ENCODE results near the gene ICAM5.

Gene ICAM5

DNA sequence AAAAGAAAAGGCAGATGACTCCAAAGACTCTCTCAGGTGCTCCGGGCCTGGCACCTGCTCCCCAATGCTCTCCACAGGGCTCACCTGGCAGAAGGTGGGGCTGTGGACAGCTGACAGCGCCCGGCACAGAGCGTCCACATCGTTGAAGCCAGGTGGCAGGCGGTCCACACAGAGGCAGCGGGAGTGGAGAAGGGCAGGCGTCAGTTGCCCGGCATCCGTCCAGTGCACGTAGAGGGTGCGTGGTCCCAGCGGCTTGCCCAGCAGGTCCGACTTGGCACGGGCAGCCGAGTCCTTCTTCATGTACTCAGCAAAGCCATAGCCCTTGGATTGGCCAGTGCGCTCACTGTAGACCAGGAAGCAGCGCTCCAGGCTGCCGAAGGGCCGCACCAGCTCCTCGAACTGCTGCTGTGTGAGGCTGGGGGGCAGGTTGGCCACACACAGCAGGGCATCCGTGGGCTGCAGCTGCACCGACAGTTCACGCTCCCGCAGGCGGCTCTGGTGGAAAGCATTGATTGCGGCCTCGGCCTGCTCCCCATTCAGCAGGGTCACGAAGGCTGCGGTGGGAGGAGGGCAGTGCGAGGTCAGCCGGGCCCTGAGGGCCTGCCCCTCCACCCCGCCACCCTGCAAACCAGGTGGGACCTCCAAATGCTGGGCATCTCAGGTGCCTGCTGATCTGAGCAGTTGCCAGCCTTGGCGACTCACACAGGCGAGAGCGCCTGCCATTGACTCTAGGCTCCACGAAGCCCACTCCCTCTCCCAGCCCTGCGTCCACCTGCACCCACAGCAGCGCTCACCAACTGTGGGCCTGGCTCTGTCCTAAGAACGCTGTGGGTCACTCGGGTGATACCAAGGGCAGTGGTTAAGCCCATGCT, 39.0 kb downstream of the ICAM5 start:
- no peak for TF ChIP-seq PKNOX1 (IDR thresholded peaks at IDR 0.05)
- TF ChIP-seq LEF1 (IDR thresholded peaks at IDR 0.05; ENCODE audit: borderline replicate concordance) = no peak
- TF ChIP-seq ELF4 (IDR thresholded peaks at IDR 0.05) = no peak
- TF ChIP-seq SUZ12 (IDR thresholded peaks at IDR 0.05) = no peak
- no peak for TF ChIP-seq NFRKB (IDR thresholded peaks at IDR 0.05)
- no peak for TF ChIP-seq BHLHE40 (IDR thresholded peaks at IDR 0.05; ENCODE audit: borderline replicate concordance)
- no peak for TF ChIP-seq FOXA1 (IDR thresholded peaks at IDR 0.05)
- TF ChIP-seq ARNT (IDR thresholded peaks at IDR 0.05) = no peak
- no peak for TF ChIP-seq SP1 (IDR thresholded peaks at IDR 0.05)
- TF ChIP-seq FOXK2 (IDR thresholded peaks at IDR 0.05) = no peak
- TF ChIP-seq ZNF384 (IDR thresholded peaks at IDR 0.05) = no peak
- TF ChIP-seq HDGF (IDR thresholded peaks at IDR 0.05; ENCODE audit: borderline replicate concordance) = no peak
- no peak for TF ChIP-seq FOXM1 (IDR thresholded peaks at IDR 0.05; ENCODE audit: borderline replicate concordance)
- ChIA-PET POLR2A (no interaction called here), CTCF (no interaction called here)
- DNase-seq (ENCODE audit: extremely low spot score) = no peak

GRCh38 chr19:10329555-10329954, 39.8 kb downstream of the ICAM5 start:
- no peak for DNase-seq (ENCODE audit: extremely low spot score)
- CTCF ChIA-PET = no interaction called here
- POLR2A ChIA-PET = interaction anchor here (1.0 kb wide), 1 partner anchor 11 kb away, joined by 3 read pairs; no protein-coding TSS in a partner anchor
- TF ChIP-seq NFRKB (IDR thresholded peaks at IDR 0.05) = no peak
- TF ChIP-seq LEF1 (IDR thresholded peaks at IDR 0.05; ENCODE audit: borderline replicate concordance) = no peak

GRCh38 chr19:10332158-10332964, 42.6 kb downstream of the ICAM5 start:
- ChIA-PET POLR2A (interaction anchor here (0.8 to 2.9 kb wide), 6 partner anchors 10 to 74 kb away, joined by 3 to 41 read pairs (median 5); partner anchors contain the start of genes ICAM4, ICAM5 and TYK2), CTCF (no interaction called here)
- DNase-seq (ENCODE audit: extremely low spot score) = no peak
- no peak for TF ChIP-seq NFRKB (IDR thresholded peaks at IDR 0.05)
- no peak for TF ChIP-seq SUZ12 (IDR thresholded peaks at IDR 0.05)
- no peak for TF ChIP-seq ARNT (IDR thresholded peaks at IDR 0.05)

- CTCF ChIA-PET = interaction anchor here (1.1 kb wide), 1 partner anchor 55 kb away, joined by 4 read pairs; no protein-coding TSS in a partner anchor
- DNase-seq (ENCODE audit: extremely low spot score) = peak; percentile 98
- POLR2A ChIA-PET = interaction anchor here (0.5 to 2.9 kb wide), 16 partner anchors 8 to 95 kb away, joined by 3 to 41 read pairs (median 5); partner anchors contain the start of genes FDX2, ICAM4, ICAM5 and TYK2
- TF ChIP-seq SUZ12 (IDR thresholded peaks at IDR 0.05) (no peak), TARDBP (IDR thresholded peaks at IDR 0.05) (peak; percentile 89), ELF4 (IDR thresholded peaks at IDR 0.05) (no peak), FOXK2 (IDR thresholded peaks at IDR 0.05) (no peak), HDGF (IDR thresholded peaks at IDR 0.05; ENCODE audit: borderline replicate concordance) (no peak), FOXM1 (IDR thresholded peaks at IDR 0.05; ENCODE audit: borderline replicate concordance) (peak; percentile 39; the same call in 1 of the 2 replicates), ARNT (IDR thresholded peaks at IDR 0.05) (0 out of 2 replicates have a peak, but pooled peaks have one; percentile 56), FOXA1 (IDR thresholded peaks at IDR 0.05) (no peak), CTBP1 (IDR thresholded peaks at IDR 0.05; ENCODE audit: borderline replicate concordance) (no peak), NFRKB (IDR thresholded peaks at IDR 0.05) (no peak), PKNOX1 (IDR thresholded peaks at IDR 0.05) (no peak), BHLHE40 (IDR thresholded peaks at IDR 0.05; ENCODE audit: borderline replicate concordance) (peak; percentile 75), ZNF384 (IDR thresholded peaks at IDR 0.05) (no peak), SP1 (IDR thresholded peaks at IDR 0.05) (no peak), LEF1 (IDR thresholded peaks at IDR 0.05; ENCODE audit: borderline replicate concordance) (no peak), L3MBTL2 (conservative IDR thresholded peaks at IDR 0.05) (peak; percentile 84)
Measured at GRCh38 chr19:10332965-10333757, 43.4 kb downstream of the ICAM5 start, which contains the start of gene RAVER1. Gene RAVER1, minus strand, starts transcription at chr19:10333529. Its CDS starts 22 bp downstream, at chr19:10333507.

- CTCF ChIA-PET = interaction anchor here (0.5 to 1.1 kb wide), 4 partner anchors 11 to 417 kb away, joined by 4 read pairs; no protein-coding TSS in a partner anchor
Measured at GRCh38 chr19:10333758-10334587, 44.2 kb downstream of the ICAM5 start.

More at GRCh38 chr19:10333758-10334587, 44.2 kb downstream of the ICAM5 start:
- no peak for DNase-seq (ENCODE audit: extremely low spot score)
- no peak for TF ChIP-seq TARDBP (IDR thresholded peaks at IDR 0.05)
- TF ChIP-seq CTBP1 (IDR thresholded peaks at IDR 0.05; ENCODE audit: borderline replicate concordance) = no peak
- TF ChIP-seq L3MBTL2 (conservative IDR thresholded peaks at IDR 0.05) = peak; percentile 28; the same call in 1 of the 2 replicates
- POLR2A ChIA-PET = interaction anchor here (0.5 to 2.9 kb wide), 17 partner anchors 8 to 94 kb away, joined by 3 to 41 read pairs (median 5); partner anchors contain the start of genes FDX2, ICAM4, ICAM5 and TYK2

Data from HEK293T (cell line).